Skeletal muscle satellite cell (primary cell): ENCODE measurements around the gene DBF4B.
"Not testable (repeated sequence)": the region's sequence is repeated elsewhere in the genome, so short reads cannot be mapped to it uniquely, and the experiment has no call there.

Experiments used
- H3K27me3 ChIP-seq: 2 replicates; pipeline ENCODE4 v1.7.0; 2013; ENCODE audit warnings: low read length; ENCODE audit not compliant: control insufficient read depth, insufficient read depth
- H3K36me3 ChIP-seq: 2 replicates; pipeline ENCODE4 v1.7.0; 2013; ENCODE audit warnings: mild to moderate bottlenecking, control low read depth, low read length; ENCODE audit not compliant: insufficient read depth
- H3K4me1 ChIP-seq: 2 replicates; pipeline ENCODE4 v1.7.0; 2013; ENCODE audit warnings: low read length; ENCODE audit not compliant: control insufficient read depth, insufficient read depth
- H3K4me2 ChIP-seq: 2 replicates; pipeline ENCODE4 v1.7.0; 2013; ENCODE audit warnings: mild to moderate bottlenecking, low read length
- H3K4me3 ChIP-seq: 2 replicates; pipeline ENCODE4 v1.7.0; 2013; ENCODE audit warnings: low read length
- H3K9ac ChIP-seq: 2 replicates; pipeline ENCODE4 v1.7.0; 2013; ENCODE audit warnings: mild to moderate bottlenecking, low read depth, low read length, moderate library complexity
- H3K9me3 ChIP-seq: replicated peaks from 2 replicates; pipeline ENCODE4 v1.7.0; 2013; ENCODE audit warnings: mild to moderate bottlenecking, control low read depth, low read length

DBF4B gene

DNA sequence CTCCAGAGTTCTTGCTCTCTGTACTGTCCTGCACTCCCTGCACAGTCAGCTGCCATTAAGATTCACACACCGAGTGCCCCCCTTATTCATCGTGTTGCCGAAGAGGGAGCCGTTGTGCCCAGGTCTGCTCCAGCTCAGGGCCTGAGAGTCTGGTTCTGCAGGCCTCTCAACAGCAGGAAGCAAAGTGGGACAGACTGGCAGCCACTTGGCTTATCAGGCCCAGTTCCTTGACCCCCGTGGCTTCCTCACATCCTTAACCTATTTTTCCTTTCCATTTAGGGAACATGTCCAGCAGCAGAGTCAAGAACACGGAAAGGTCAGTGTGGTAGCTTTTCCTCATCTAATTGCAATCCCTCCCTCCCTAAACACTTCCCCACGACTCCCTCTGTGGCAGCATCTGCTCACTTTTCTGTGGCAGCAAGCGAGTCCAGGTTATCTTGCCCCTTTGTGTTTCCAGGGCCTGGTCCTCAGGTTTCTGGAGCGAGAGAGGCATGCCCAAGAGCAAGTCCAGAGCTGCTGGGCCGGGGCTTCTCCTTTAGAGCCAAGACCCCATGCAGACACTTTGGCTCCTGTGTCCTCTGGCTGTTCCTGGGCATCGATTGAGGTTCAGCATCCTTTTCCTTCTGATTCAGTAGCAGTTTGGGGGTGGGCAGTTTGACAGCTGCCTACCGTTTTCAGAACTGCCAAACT is 28.2 kb downstream of the DBF4B start:
- no peaks in the 10 kb centered on the region for H3K9me3 ChIP-seq
- no peaks in the 10 kb centered on the region for H3K4me1 ChIP-seq
- H3K4me3 ChIP-seq = no peak overlapping the region
- H3K9ac ChIP-seq = no peak overlapping the region
- H3K36me3 ChIP-seq = peaks cover 15% of the 10 kb centered on the region
- no peak overlapping the region for H3K4me2 ChIP-seq
- no peaks in the 10 kb centered on the region for H3K27me3 ChIP-seq

DNA sequence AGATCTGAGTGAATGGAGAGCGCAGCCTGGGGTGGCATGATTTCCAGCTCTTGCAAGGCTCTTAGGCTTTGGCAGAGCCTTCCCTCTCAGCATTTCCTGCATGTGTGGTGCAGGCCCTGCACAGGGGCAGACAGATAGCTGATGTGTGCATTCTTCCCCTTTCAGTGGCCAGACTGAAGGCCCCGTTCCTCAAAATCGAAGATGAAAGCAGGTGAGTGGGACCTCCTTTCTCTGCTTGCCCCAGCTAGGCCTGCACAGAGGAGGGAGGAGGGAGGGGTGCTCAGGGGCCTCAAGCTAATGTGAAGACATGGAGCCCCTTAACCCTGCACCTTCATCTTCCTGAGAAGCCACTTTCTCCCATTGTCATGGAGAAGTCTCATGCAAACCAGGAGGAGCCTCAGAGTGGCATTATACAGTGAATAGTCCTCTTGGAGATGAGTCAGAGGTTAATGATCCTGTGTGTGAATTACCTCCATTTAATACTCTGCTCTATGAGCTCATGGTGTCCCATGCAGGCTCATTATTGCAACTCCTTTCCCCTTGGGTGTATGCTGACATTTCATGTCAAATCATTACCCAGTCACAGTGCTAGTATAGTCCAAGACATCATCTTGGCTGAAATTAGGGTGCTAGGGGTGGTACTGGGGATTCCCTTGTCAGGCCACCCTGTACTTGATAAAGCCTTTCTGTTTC is 29.9 kb downstream of the DBF4B start:
- Histone ChIP-seq H3K4me2 (no peak overlapping the region), H3K36me3 (peaks cover 9% of the 10 kb centered on the region), H3K9me3 (no peaks in the 10 kb centered on the region), H3K4me1 (no peaks in the 10 kb centered on the region), H3K9ac (no peak overlapping the region), H3K27me3 (no peaks in the 10 kb centered on the region), H3K4me3 (no peak overlapping the region)

DNA sequence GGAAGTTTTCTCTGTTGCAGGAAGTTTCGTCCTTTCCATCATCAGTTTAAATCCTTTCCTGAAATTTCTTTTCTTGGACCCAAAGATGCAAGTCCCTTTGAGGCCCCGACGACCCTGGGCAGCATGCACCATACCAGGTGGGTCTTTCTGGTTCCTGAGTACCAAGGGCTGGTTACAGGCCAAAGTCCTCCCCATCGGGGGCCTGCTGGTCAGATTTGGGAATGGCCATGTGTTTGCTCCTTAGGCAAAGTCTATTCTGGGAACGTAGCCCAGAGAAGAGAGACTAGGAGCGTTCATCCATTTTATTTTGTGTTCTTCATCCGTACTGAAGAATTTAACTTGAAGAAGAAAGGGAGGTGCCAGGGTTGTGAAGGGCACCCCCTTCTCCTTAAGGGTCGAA is 32.9 kb downstream of the DBF4B start:
- Histone ChIP-seq H3K36me3 (peaks cover 6% of the 10 kb centered on the region), H3K9ac (no peak overlapping the region), H3K27me3 (no peaks in the 10 kb centered on the region), H3K4me3 (no peak overlapping the region), H3K4me1 (no peaks in the 10 kb centered on the region), H3K9me3 (no peaks in the 10 kb centered on the region), H3K4me2 (no peak overlapping the region)

DNA sequence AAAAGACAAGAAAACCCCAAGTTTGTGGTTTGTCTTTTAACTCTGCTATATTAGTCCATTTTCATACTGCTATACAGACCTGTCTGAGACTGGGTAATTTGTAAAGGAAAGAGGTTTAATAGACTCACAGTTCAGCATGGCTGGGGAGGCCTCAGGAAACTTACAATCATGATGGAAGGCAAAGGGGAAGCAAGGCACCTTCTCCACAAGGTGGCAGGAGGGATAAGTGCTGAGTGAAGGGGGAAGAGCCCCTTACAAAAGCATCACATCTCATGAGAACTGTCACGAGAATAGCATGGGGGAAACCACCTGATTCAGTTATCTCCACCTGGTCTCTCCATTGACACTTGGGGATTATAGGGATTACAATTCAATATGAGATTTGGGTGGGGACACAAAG is 36.8 kb downstream of the DBF4B start:
- no peaks in the 10 kb centered on the region for H3K27me3 ChIP-seq
- H3K4me3 ChIP-seq = no peak overlapping the region
- H3K4me1 ChIP-seq = no peaks in the 10 kb centered on the region
- no peak overlapping the region for H3K9ac ChIP-seq
- no peak overlapping the region for H3K4me2 ChIP-seq
- peaks cover 16% of the 10 kb centered on the region for H3K36me3 ChIP-seq
- H3K9me3 ChIP-seq = no peaks in the 10 kb centered on the region

DNA sequence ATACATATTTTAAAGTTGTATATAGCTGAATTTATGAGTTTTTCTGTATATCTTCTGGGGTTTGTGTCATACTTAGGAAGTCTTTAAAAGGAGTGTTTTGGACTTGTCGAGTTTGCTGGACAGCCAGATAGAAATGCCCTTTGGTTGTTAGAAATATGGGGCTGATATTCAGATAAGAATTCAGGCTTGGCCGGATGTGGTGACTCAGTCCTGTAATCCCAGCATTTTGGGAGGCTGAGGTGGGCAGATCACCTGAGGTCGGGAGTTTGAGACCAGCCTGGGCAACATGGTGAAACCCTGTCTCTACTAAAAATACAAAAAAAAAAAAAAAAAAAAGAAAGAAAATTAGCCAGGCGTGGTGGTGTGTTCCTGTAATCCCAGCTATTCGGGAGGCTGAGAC is 37.3 kb downstream of the DBF4B start:
- not testable (repeated sequence) for H3K27me3 ChIP-seq, H3K4me2 ChIP-seq, H3K9me3 ChIP-seq, H3K4me3 ChIP-seq, H3K9ac ChIP-seq, H3K4me1 ChIP-seq
- peaks cover 19% of the 10 kb centered on the region for H3K36me3 ChIP-seq

DNA sequence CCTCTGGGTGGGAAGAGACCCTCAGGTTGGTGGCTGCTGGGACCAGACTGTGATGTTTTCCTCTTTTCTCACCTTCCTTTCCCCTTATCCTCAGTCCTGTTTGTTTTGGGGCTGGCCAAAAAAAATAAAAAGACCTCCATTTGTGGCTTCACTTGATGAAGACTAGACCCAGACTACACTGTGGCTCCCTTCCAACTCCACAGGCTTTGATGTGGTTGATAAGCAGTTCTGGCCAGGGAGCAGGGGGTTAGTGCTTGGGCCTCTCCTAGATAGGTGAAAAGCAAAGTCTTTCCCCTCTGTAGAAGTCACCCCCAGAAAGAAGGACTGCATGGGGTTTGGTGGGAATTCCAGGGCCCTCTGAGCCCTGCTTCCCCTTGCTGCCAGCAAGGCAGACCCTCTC is 39.1 kb downstream of the DBF4B start:
- Histone ChIP-seq H3K9me3 (no peaks in the 10 kb centered on the region), H3K4me2 (no peak overlapping the region), H3K4me3 (no peak overlapping the region), H3K27me3 (no peaks in the 10 kb centered on the region), H3K4me1 (no peaks in the 10 kb centered on the region), H3K36me3 (peaks cover 19% of the 10 kb centered on the region), H3K9ac (no peak overlapping the region)

DNA sequence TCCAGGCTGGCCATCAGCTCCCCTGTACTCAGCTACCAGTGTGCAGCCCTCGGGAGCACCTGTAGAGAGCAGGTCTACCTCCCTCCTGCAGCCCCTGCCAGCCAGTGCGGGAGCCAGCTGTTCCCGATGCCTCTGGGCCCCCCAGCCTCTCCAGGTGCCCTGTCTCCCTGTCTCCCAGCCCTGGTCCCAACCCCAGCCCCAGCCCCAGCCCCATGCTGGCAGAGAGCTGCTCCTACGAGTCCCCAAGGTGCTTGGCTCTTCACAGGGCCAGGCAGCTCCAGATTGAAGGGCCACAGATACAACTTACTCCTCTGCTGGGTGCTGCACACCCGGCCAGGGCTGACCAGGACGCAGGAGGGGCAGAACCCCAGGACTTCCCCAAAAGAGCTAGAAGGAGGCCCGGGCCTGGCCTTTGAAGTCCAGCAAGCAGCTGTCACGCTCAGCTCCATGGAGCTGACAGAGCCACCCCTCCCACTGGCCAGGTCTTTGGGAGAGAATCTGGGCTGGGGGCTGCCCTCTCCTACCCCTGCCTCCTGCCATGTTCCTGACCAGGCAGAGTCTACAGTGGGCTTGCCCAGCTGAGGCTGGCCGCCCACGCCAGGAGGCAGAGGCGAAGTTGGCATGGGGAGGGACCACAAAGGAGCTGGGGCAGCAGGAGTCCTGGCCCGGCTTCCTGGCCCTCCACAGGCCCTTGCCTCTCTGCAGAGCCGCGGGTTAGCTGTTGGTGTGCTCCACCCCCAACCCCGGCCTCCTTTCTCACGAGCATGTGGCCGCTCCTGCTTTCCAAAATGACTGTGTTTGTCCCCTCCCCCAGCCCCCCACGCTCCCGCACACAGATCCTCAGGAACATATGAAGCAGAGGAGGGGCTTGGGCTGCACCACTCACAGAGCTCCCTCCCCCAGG is 40.9 kb downstream of the DBF4B start:
- Histone ChIP-seq H3K4me3 (no peak overlapping the region), H3K4me2 (no peak overlapping the region), H3K9ac (no peak overlapping the region), H3K9me3 (no peaks in the 10 kb centered on the region), H3K27me3 (no peaks in the 10 kb centered on the region), H3K4me1 (no peaks in the 10 kb centered on the region), H3K36me3 (peaks cover 19% of the 10 kb centered on the region)

DNA sequence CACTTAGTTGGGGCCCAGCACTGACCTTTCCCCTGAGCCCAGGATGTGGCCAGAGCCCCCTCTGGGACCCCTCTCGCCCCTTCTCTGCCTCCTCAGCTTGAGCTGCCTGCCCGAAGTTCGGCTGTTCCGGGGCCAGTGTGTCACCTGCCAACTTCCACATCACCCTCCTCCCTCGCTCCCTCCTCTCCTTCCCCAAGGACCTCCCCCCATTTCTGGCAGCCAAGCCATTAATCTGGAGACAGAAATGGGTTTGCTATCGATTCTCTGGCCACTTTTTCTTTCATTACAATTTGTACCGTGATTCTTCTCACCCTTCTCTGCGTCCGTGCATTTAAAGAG is 41.5 kb downstream of the DBF4B start:
- no peak overlapping the region for H3K4me3 ChIP-seq
- peaks cover 19% of the 10 kb centered on the region for H3K36me3 ChIP-seq
- H3K4me2 ChIP-seq = no peak overlapping the region
- no peaks in the 10 kb centered on the region for H3K4me1 ChIP-seq
- no peaks in the 10 kb centered on the region for H3K9me3 ChIP-seq
- no peaks in the 10 kb centered on the region for H3K27me3 ChIP-seq
- H3K9ac ChIP-seq = no peak overlapping the region

DNA sequence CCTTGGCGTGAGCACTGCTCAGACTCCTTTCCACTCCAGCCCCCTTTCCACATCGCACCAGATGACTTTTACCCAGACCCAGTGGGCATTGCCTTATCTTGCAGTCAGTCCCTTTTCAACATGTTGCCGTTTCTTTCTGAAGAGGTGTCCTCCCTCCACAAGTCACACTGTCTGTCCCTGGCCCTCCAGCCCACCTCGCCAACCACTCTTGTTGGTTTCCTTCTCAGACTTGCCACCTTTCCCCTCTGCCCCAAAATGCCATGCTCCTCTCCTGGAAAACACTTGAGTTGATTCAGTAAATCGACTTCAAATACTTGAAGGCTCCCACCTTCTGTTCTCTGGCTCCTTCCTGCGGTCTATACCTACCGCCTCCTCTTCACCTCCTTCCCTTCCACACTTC is 42.9 kb downstream of the DBF4B start:
- Histone ChIP-seq H3K27me3 (no peaks in the 10 kb centered on the region), H3K9ac (no peak overlapping the region), H3K4me3 (no peak overlapping the region), H3K9me3 (no peaks in the 10 kb centered on the region), H3K4me1 (no peaks in the 10 kb centered on the region), H3K36me3 (peaks cover 19% of the 10 kb centered on the region), H3K4me2 (no peak overlapping the region)

DNA sequence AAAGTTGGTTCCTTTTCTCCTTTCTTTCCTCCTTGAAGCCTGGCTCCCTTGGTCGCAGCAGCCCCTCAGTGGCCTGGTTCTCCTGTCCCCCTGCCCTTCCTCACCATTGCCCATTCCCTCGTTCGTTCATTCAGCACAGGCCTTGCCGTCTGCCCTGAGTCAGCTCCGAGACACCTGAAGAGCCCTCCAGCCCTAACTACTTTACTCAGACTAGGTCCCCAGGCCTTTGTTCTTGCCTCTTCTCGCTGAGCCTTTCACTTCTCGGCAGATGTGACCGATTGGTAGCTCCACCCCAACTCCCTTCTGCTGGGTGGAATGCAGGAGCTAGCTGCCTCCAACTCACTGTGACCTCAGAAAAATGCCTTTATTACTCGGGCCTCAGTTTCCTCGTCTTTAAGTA is 43.3 kb downstream of the DBF4B start:
- H3K9me3 ChIP-seq = no peaks in the 10 kb centered on the region
- H3K4me2 ChIP-seq = no peak overlapping the region
- H3K4me3 ChIP-seq = no peak overlapping the region
- peaks cover 19% of the 10 kb centered on the region for H3K36me3 ChIP-seq
- H3K9ac ChIP-seq = no peak overlapping the region
- no peaks in the 10 kb centered on the region for H3K27me3 ChIP-seq
- H3K4me1 ChIP-seq = no peaks in the 10 kb centered on the region

DNA sequence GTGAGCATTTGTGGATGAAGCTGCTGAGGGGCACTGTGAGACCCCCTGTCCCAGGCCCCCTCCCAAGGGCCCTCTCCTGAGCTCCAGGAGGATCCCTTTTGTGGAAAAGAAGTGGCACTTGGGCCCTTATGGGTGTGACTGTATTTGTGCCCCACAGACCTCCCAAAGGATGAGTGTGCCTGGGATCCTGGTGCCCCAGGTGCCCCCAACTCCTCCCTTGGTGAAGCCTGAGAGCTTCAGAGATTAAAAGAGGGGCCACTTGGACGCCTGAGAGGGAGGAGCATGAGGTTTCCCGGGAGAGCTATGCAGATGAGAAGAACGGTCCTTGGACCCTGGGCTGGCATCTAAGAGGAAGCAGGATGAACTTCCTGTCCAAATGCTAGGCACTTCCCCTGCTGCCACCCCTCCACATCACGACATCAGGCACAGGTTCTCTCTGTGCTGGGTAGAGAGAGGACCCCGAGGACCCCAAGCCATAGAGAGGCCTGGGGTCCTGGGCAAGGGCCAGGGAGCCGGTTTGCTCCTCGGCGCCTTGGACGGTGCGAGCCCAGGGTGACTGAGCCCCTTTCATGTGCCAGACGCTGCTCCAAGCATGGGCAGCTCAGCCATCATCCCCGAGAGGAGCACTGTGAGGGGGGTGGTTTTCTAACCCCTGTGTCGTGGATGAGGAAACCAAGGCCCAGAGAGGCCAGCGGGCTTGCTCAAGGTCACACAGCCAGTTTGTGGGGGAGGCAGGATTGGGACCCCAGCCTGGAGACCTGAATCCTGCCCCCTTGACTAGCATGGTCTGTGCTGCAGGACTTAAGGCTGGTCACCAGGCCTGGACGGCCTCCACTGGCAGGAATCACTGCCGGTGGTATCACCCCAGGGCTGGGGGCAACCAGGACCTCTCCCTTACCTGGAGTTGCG is 44.7 kb downstream of the DBF4B start:
- Histone ChIP-seq H3K27me3 (peaks cover 11% of the 10 kb centered on the region), H3K9ac (no peak overlapping the region), H3K36me3 (peaks cover 9% of the 10 kb centered on the region), H3K4me2 (no peak overlapping the region), H3K4me1 (no peaks in the 10 kb centered on the region), H3K4me3 (no peak overlapping the region), H3K9me3 (no peaks in the 10 kb centered on the region)
